ENCODE data around the gene RPL36AL.

DNA sequence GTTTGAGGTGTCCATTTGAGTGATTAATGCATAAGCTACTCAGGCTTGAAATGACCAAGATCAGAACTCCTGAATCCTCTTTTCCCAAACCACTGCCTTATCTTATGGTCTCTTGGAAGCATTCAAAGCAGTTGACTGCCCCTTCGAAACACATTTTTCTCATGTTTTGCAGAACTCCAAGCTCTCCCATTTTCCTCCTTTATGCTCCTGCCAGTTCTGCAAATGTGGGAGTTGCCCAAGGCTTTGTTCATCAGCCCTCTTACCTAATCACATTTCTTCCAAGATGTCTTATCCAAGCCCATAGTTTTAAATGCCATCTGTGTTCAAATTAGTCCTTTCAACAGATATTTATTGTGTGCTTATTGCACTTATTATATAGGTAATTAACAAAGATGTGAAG is 16.4 kb upstream of the RPL36AL start:
- TF ChIP-seq, protein P1, sequence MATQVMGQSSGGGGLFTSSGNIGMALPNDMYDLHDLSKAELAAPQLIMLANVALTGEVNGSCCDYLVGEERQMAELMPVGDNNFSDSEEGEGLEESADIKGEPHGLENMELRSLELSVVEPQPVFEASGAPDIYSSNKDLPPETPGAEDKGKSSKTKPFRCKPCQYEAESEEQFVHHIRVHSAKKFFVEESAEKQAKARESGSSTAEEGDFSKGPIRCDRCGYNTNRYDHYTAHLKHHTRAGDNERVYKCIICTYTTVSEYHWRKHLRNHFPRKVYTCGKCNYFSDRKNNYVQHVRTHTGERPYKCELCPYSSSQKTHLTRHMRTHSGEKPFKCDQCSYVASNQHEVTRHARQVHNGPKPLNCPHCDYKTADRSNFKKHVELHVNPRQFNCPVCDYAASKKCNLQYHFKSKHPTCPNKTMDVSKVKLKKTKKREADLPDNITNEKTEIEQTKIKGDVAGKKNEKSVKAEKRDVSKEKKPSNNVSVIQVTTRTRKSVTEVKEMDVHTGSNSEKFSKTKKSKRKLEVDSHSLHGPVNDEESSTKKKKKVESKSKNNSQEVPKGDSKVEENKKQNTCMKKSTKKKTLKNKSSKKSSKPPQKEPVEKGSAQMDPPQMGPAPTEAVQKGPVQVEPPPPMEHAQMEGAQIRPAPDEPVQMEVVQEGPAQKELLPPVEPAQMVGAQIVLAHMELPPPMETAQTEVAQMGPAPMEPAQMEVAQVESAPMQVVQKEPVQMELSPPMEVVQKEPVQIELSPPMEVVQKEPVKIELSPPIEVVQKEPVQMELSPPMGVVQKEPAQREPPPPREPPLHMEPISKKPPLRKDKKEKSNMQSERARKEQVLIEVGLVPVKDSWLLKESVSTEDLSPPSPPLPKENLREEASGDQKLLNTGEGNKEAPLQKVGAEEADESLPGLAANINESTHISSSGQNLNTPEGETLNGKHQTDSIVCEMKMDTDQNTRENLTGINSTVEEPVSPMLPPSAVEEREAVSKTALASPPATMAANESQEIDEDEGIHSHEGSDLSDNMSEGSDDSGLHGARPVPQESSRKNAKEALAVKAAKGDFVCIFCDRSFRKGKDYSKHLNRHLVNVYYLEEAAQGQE (IDR thresholded peaks at IDR 0.05; ENCODE audit: unreplicated experiment) = no peak
- TF ChIP-seq POLR2AphosphoS5 (IDR thresholded peaks at IDR 0.05; ENCODE audit: low read depth) (no peak), STAT1 (IDR thresholded peaks at IDR 0.05; ENCODE audit: unreplicated experiment) (no peak), EZH2 (IDR thresholded peaks at IDR 0.05; ENCODE audit: low read depth, unreplicated experiment) (no peak), NANOG (IDR thresholded peaks at IDR 0.05; ENCODE audit: borderline replicate concordance) (no peak), JUNB (IDR thresholded peaks at IDR 0.05; ENCODE audit: unreplicated experiment) (no peak)
- TF ChIP-seq, protein P2, sequence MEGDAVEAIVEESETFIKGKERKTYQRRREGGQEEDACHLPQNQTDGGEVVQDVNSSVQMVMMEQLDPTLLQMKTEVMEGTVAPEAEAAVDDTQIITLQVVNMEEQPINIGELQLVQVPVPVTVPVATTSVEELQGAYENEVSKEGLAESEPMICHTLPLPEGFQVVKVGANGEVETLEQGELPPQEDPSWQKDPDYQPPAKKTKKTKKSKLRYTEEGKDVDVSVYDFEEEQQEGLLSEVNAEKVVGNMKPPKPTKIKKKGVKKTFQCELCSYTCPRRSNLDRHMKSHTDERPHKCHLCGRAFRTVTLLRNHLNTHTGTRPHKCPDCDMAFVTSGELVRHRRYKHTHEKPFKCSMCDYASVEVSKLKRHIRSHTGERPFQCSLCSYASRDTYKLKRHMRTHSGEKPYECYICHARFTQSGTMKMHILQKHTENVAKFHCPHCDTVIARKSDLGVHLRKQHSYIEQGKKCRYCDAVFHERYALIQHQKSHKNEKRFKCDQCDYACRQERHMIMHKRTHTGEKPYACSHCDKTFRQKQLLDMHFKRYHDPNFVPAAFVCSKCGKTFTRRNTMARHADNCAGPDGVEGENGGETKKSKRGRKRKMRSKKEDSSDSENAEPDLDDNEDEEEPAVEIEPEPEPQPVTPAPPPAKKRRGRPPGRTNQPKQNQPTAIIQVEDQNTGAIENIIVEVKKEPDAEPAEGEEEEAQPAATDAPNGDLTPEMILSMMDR (conservative IDR thresholded peaks at IDR 0.05; ENCODE audit: low read depth in 2 of 2) = no peak

All from GM23338 (cell line).